Measurements from ENCODE around the gene PHTF1. TPM values are rescaled to one million over a fixed set of nuclear protein-coding genes. Genes with fewer than 3 reads are reported as not detected.

Gene PHTF1
- total and polyA plus RNA-seq, 9 donors = 4.5 to 28.6 (median 9.7) TPM

GRCh38 chr1:113657126-113657525 lies 102.2 kb downstream of the PHTF1 start:
- Histone ChIP-seq H3K9me3 (no peaks in the 10 kb centered on the region), H3K27ac (no peak overlapping the region), H3K4me1 (ENCODE audit: insufficient read depth) (no peaks in the 10 kb centered on the region), H3K4me3 (no peak overlapping the region), H3K27me3 (no peaks in the 10 kb centered on the region), H3K36me3 (no peaks in the 10 kb centered on the region)
- WGBS, 3 donors = 51 to 61% (median 60%) methylated on average over 3 of the region's 3 CpGs
- intact Hi-C loops (cut with DNase I) = no loop called here
- TF ChIP-seq CTCF (IDR thresholded peaks at IDR 0.05) (no peak), EP300 (IDR thresholded peaks at IDR 0.05) (no peak), POLR2A (IDR thresholded peaks at IDR 0.05) (no peak)
- no peak for DNase-seq

DNA sequence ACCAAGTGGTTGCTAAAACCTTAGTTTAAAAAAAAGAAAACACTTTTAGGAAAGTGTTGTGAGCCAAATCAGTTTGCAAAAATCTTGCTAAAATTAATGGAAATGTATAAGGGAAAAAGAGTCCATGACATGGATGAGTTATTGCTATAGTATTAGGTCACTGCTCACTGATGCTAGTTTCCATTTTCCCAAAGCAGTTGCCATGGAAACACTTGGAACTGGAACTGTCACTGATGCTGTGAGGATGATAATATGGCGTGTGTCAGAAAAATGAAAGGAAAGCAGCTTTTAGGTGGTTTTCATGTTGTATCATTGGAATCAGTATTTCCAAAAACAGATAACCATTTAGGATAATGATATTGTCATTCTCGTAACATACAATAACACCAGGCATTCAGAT lies 104.4 kb downstream of the PHTF1 start:
- Histone ChIP-seq H3K27ac (no peak overlapping the region), H3K36me3 (no peaks in the 10 kb centered on the region), H3K4me1 (ENCODE audit: insufficient read depth) (no peaks in the 10 kb centered on the region), H3K9me3 (no peaks in the 10 kb centered on the region), H3K4me3 (no peak overlapping the region), H3K27me3 (no peaks in the 10 kb centered on the region)
- DNase-seq = no peak
- WGBS, 3 donors = 97% methylated on average over 2 of the region's 2 CpGs
- TF ChIP-seq EP300 (IDR thresholded peaks at IDR 0.05) (no peak), CTCF (IDR thresholded peaks at IDR 0.05) (no peak), POLR2A (IDR thresholded peaks at IDR 0.05) (no peak)
- intact Hi-C loops (cut with DNase I) = no loop called here

DNA sequence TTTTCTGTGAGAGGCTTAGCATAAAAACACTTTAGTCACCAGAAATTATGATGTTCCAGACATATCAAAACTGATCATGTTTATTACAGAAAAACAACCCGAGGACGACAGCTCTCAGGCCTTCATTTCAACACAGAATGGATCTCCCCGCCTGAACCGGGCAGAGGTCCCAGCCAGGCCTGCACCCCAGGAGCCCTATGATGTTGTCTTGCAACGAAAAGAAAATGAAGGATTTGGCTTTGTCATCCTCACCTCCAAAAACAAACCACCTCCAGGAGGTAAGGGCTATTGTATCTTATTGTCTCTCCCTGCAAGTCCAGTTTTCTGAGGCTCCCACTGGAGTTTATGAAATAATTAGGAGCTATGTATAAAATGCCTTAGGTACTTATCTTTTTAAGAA lies 105.5 kb downstream of the PHTF1 start:
- Histone ChIP-seq H3K27ac (no peak overlapping the region), H3K4me3 (no peak overlapping the region), H3K9me3 (no peaks in the 10 kb centered on the region), H3K27me3 (no peaks in the 10 kb centered on the region), H3K4me1 (ENCODE audit: insufficient read depth) (no peaks in the 10 kb centered on the region), H3K36me3 (no peaks in the 10 kb centered on the region)
- 92 to 95% (median 92%) methylated on average over 5 of the region's 5 CpGs for WGBS, 3 donors
- intact Hi-C loops (cut with DNase I) = no loop called here
- no peak for DNase-seq
- TF ChIP-seq EP300 (IDR thresholded peaks at IDR 0.05) (no peak), POLR2A (IDR thresholded peaks at IDR 0.05) (no peak), CTCF (IDR thresholded peaks at IDR 0.05) (no peak)

GRCh38 chr1:113652771-113653170 lies 106.5 kb downstream of the PHTF1 start:
- Histone ChIP-seq H3K27me3 (no peaks in the 10 kb centered on the region), H3K36me3 (no peaks in the 10 kb centered on the region), H3K27ac (no peak overlapping the region), H3K9me3 (no peaks in the 10 kb centered on the region), H3K4me1 (ENCODE audit: insufficient read depth) (no peaks in the 10 kb centered on the region), H3K4me3 (no peak overlapping the region)
- TF ChIP-seq CTCF (IDR thresholded peaks at IDR 0.05) (no peak), EP300 (IDR thresholded peaks at IDR 0.05) (no peak), POLR2A (IDR thresholded peaks at IDR 0.05) (no peak)
- intact Hi-C loops (cut with DNase I) = no loop called here
- no peak for DNase-seq

DNA sequence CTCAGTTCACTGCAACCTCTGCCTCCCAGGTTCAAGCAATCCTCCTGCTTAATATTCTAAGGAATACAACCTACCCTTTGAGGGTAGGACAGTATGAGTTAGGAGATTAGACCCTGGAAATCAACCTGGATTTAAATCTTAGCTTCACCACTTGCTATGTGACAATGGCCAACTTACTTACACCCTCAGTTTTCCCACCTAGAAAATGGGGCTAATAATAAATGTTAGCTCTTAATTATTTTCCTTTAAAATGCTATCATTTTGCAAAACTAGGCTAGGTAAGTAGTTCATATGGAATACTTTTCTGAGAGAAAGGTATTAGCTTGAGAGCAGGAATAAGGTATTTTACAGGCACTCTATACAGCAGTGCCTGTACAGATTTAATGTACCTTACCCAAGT lies 110.8 kb downstream of the PHTF1 start:
- Histone ChIP-seq H3K4me1 (ENCODE audit: insufficient read depth) (no peaks in the 10 kb centered on the region), H3K27ac (no peak overlapping the region), H3K27me3 (no peaks in the 10 kb centered on the region), H3K9me3 (no peaks in the 10 kb centered on the region), H3K36me3 (no peaks in the 10 kb centered on the region), H3K4me3 (no peak overlapping the region)
- TF ChIP-seq CTCF (IDR thresholded peaks at IDR 0.05) = no peak
- TF ChIP-seq EP300 (IDR thresholded peaks at IDR 0.05) = no peak
- no peak for TF ChIP-seq POLR2A (IDR thresholded peaks at IDR 0.05)
- intact Hi-C loops (cut with DNase I) = no loop called here
- DNase-seq = no peak
